Osteoblast (primary cell): Measurements from ENCODE around the gene FOXK1. TPM values are rescaled to one million over a fixed set of nuclear protein-coding genes. Genes with fewer than 3 reads are reported as not detected.

Source experiments
- DNase-seq: peaks from one replicate; pipeline ENCODE4 v3.0.0; 2011; ENCODE audit warnings: low spot score, mixed read lengths; ENCODE audit not compliant: insufficient read length; ENCODE audit errors: missing footprints
- H2AFZ ChIP-seq: 2 replicates; pipeline ENCODE4 v1.6.0; 2011; ENCODE audit warnings: mild to moderate bottlenecking, low read length
- H3K27ac ChIP-seq: 2 replicates; pipeline ENCODE4 v1.5.1; 2011; ENCODE audit warnings: mild to moderate bottlenecking, low read depth, low read length, moderate library complexity
- H3K27me3 ChIP-seq: 2 replicates; pipeline ENCODE4 v1.6.0; 2012; ENCODE audit warnings: mild to moderate bottlenecking, control low read depth, inconsistent platforms, low read length, moderate library complexity; ENCODE audit not compliant: insufficient read depth
- H3K36me3 ChIP-seq: 2 replicates; pipeline ENCODE4 v1.5.1; 2011; ENCODE audit warnings: mild to moderate bottlenecking, low read length, control low read depth, moderate library complexity; ENCODE audit not compliant: insufficient read depth
- H3K4me1 ChIP-seq: 2 replicates; pipeline ENCODE4 v1.5.1; 2011; ENCODE audit warnings: mild to moderate bottlenecking, low read length, control low read depth, moderate library complexity; ENCODE audit not compliant: insufficient read depth
- H3K4me2 ChIP-seq: 2 replicates; pipeline ENCODE4 v1.6.0; 2011; ENCODE audit warnings: mild to moderate bottlenecking, low read length; ENCODE audit not compliant: insufficient read depth
- H3K4me3 ChIP-seq: fragments of 200-600 bp; sonication (generic); 3 replicates; pipeline ENCODE4 v1.5.1; 2012; ENCODE audit warnings: mild to moderate bottlenecking, low read length, inconsistent platforms; ENCODE audit not compliant: insufficient read depth
- H3K79me2 ChIP-seq: 2 replicates; pipeline ENCODE4 v1.6.0; 2012; ENCODE audit warnings: mild to moderate bottlenecking, low read length, control low read depth, inconsistent platforms; ENCODE audit not compliant: insufficient read depth
- H3K9me3 ChIP-seq: 2 replicates; pipeline ENCODE4 v1.5.1; 2011; ENCODE audit warnings: low read depth, low read length, control low read depth
- H4K20me1 ChIP-seq: 2 replicates; pipeline ENCODE4 v1.6.0; 2012; ENCODE audit warnings: mild to moderate bottlenecking, low read length, control low read depth; ENCODE audit not compliant: insufficient read depth
- total RNA-seq: library from RNA; depleted of rRNA; stranded (reverse); fragments of >200 nt; gene quantifications from 2 replicates; pipeline ENCODE4 v1.2.3, GENCODE V29; 2012
- TF ChIP-seq, protein P1 (sequence below): IDR thresholded peaks from 2 replicates; pipeline ENCODE4 v1.5.1; 2011; ENCODE audit warnings: mild to moderate bottlenecking, low read depth, low read length, moderate library complexity; ENCODE audit errors: extremely low read depth

The FOXK1 gene
- total RNA-seq, 1 donor: 31.8 TPM

DNA sequence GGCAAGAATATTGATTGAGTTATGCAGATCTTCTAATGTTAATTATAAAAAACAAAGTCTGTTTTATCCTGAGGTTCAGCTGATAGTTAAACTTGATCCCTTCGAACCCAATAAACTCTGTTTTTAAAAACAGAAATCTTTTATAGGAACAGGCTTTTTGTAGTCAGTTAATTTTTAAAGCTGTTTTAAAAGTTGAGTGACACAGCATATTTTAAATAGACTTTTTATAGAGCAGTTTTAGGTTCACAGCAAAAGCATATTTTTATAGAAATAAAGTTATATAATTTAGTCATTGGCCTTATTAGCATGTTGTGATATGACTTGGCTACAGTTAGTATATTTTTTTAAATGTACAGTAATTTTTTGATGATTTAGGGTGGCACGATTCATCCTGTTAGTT, 11.1 kb downstream of the FOXK1 start:
- H2AFZ ChIP-seq: no peak overlapping the region
- no peak overlapping the region for H3K4me2 ChIP-seq
- peaks cover 40% of the 10 kb centered on the region for H4K20me1 ChIP-seq
- H3K36me3 ChIP-seq: no peaks in the 10 kb centered on the region
- no peak overlapping the region for H3K4me3 ChIP-seq
- DNase-seq: peak; percentile 15
- H3K79me2 ChIP-seq: peaks cover 89% of the 10 kb centered on the region
- TF ChIP-seq, protein P1, sequence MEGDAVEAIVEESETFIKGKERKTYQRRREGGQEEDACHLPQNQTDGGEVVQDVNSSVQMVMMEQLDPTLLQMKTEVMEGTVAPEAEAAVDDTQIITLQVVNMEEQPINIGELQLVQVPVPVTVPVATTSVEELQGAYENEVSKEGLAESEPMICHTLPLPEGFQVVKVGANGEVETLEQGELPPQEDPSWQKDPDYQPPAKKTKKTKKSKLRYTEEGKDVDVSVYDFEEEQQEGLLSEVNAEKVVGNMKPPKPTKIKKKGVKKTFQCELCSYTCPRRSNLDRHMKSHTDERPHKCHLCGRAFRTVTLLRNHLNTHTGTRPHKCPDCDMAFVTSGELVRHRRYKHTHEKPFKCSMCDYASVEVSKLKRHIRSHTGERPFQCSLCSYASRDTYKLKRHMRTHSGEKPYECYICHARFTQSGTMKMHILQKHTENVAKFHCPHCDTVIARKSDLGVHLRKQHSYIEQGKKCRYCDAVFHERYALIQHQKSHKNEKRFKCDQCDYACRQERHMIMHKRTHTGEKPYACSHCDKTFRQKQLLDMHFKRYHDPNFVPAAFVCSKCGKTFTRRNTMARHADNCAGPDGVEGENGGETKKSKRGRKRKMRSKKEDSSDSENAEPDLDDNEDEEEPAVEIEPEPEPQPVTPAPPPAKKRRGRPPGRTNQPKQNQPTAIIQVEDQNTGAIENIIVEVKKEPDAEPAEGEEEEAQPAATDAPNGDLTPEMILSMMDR: no peak
- H3K27ac ChIP-seq: peak overlapping the region; percentile 82
- no peaks in the 10 kb centered on the region for H3K27me3 ChIP-seq
- H3K9me3 ChIP-seq: no peaks in the 10 kb centered on the region
- peaks cover 17% of the 10 kb centered on the region for H3K4me1 ChIP-seq

DNA sequence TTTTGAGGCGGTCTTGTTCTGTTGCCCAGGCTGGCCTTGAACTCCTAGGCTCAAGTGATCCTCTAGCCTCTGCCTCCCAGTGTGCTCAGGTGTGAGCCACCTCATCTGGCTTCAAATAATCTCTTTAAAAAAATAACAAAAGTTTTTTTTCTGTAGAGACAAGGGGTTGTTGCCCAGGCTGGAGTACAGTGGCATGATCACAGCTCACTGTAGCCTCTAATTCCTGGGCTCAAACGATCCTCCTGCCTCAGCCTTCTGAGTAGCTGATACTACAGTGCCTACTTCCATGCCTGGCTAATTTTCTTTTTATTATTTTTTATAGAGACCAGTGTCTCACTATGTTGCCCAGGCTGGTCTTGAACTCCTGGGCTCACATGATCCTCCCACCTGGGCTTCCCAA, 11.7 kb downstream of the FOXK1 start:
- no peak overlapping the region for H3K4me2 ChIP-seq
- no peak overlapping the region for H2AFZ ChIP-seq
- DNase-seq: no peak
- H3K79me2 ChIP-seq: peaks cover 90% of the 10 kb centered on the region
- H3K4me1 ChIP-seq: peaks cover 17% of the 10 kb centered on the region
- TF ChIP-seq, protein P1: no peak
- no peaks in the 10 kb centered on the region for H3K27me3 ChIP-seq
- no peak overlapping the region for H3K4me3 ChIP-seq
- peak overlapping the region; percentile 82 for H3K27ac ChIP-seq
- peaks cover 43% of the 10 kb centered on the region for H4K20me1 ChIP-seq
- H3K9me3 ChIP-seq: no peaks in the 10 kb centered on the region
- H3K36me3 ChIP-seq: no peaks in the 10 kb centered on the region

DNA sequence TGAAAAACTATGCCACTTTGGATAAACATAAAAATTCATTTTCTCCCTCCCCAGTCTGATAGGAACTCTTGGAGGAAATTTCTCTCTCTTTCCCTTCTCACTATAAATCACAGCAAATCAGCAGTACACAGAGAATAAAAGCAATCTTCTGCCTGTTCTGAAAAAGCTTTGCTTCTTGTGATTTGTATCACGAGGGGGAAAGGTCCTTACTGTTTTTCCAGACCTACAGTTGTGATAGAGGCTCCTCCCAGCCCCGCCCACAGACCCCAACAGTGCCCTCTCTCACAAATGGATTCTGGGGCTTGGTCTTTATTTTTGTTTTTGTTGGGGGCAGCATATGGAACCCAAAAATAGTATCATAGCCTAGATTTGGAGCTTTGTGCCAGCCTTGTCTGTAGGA, 12.2 kb downstream of the FOXK1 start:
- Histone ChIP-seq H2AFZ (no peak overlapping the region), H3K27me3 (no peaks in the 10 kb centered on the region), H3K36me3 (no peaks in the 10 kb centered on the region), H3K27ac (peak overlapping the region; percentile 82), H3K4me2 (peak overlapping the region; percentile 46), H3K9me3 (no peaks in the 10 kb centered on the region), H3K4me3 (no peak overlapping the region), H4K20me1 (peaks cover 40% of the 10 kb centered on the region), H3K4me1 (peaks cover 17% of the 10 kb centered on the region), H3K79me2 (peaks cover 91% of the 10 kb centered on the region)
- DNase-seq: peak; percentile 37
- TF ChIP-seq, protein P1: no peak

DNA sequence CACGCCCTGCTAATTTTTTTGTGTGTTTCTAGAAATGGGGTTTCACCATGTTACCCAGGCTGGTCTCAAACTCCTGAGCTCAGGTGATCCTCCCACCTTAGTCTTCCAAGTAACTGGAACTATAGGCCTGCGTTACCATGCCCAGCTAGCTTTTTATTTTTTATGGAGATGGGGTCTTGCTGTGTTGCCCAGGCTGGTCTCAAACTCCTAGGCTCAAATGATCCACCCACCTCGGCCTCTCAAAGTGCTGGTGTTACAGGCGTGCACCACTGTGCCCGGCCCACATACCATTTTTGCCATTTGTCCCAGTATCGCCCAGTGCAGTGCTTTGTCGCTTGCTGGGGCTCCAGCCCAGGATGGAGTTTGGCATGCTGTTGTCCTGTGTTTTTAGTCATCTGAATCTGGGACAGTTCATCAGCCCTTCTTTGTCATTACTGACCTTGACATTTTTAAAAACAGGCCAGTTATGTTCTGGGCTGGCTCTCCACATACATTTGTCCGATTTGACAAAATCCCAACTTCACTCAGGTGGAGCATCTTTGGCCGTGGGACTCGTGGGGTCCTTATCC, 16.7 kb downstream of the FOXK1 start:
- Histone ChIP-seq H3K4me2 (no peak overlapping the region), H3K27ac (no peak overlapping the region), H4K20me1 (peaks cover 32% of the 10 kb centered on the region), H3K4me3 (no peak overlapping the region), H3K4me1 (peaks cover 25% of the 10 kb centered on the region), H3K79me2 (peaks cover 88% of the 10 kb centered on the region), H3K9me3 (no peaks in the 10 kb centered on the region), H3K27me3 (no peaks in the 10 kb centered on the region), H2AFZ (no peak overlapping the region), H3K36me3 (no peaks in the 10 kb centered on the region)
- DNase-seq: no peak
- TF ChIP-seq, protein P1: no peak
